Measurements from ENCODE around the gene FIZ1. TPM values are rescaled to one million over a fixed set of nuclear protein-coding genes. Genes with fewer than 3 reads are reported as not detected.

The FIZ1 gene
- total RNA-seq, 1 donor from 2014 or later = 4.8 TPM

DNA sequence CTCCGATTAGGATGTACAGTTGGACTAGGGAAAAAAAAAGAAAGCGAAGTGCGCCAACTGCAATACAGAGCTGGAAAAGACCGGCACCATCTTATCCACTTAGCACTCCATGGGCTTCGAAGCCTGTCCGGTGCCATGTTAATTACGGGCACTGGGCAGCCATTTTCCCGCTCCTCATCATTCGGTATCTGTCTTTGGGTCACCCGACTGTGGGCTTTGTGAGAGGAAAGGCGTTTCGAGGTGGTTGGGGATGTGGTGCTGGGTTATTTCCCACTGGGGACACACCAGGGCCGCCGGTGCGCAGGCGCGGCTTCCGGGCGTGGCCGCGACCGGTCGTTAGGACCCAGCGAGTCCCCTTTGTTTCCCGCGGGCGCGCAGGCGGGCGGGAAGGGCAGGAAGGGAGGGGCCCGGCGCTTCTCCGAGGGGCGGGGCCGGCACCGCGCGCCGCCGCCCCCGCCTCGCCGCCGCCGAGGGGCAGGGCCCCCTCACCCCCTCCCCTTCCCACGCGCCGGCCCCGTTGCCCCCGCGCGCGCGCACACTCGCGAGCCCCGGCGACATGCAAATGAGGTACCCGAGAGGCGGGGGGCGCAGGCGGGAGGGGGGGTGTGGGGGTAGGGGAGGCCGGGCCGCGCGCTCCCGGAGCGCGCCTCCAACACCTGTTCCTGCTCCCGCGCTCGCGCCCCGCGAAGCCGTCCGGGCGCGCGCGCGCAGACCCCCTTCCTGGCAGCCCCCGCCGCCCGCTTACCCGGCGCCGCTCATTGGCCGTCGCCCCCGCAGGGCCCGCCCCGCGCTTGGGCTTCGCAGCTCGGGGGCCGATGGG, 735 bp upstream of the FIZ1 start, which contains the start of gene ZNF524:
TSS of gene ZNF524 (plus strand) at position 447 of the 820 bp plus-strand sequence. CDS start 1,825 bp downstream, outside the sequence.
- H3K27me3 Mint-ChIP-seq (ENCODE audit: insufficient read depth, low read depth) = peaks cover 7% of the 10 kb centered on the region
- TF ChIP-seq EZH2phosphoT487 (IDR thresholded peaks at IDR 0.05) (no peak), EZH2 (IDR thresholded peaks at IDR 0.05) (no peak)
- TF ChIP-seq, protein P1, sequence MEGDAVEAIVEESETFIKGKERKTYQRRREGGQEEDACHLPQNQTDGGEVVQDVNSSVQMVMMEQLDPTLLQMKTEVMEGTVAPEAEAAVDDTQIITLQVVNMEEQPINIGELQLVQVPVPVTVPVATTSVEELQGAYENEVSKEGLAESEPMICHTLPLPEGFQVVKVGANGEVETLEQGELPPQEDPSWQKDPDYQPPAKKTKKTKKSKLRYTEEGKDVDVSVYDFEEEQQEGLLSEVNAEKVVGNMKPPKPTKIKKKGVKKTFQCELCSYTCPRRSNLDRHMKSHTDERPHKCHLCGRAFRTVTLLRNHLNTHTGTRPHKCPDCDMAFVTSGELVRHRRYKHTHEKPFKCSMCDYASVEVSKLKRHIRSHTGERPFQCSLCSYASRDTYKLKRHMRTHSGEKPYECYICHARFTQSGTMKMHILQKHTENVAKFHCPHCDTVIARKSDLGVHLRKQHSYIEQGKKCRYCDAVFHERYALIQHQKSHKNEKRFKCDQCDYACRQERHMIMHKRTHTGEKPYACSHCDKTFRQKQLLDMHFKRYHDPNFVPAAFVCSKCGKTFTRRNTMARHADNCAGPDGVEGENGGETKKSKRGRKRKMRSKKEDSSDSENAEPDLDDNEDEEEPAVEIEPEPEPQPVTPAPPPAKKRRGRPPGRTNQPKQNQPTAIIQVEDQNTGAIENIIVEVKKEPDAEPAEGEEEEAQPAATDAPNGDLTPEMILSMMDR (IDR thresholded peaks at IDR 0.05) = no peak
- peaks cover 35% of the 10 kb centered on the region for H3K4me1 Mint-ChIP-seq
- Histone ChIP-seq H4K20me1 (ENCODE audit: low read depth) (no peaks in the 10 kb centered on the region), H3K36me3 (peaks cover 12% of the 10 kb centered on the region), H3K4me3 (peak within 1 kb of the TSS; percentile 73), H3F3A (ENCODE audit: low read depth) (peaks cover 64% of the 10 kb centered on the region), H3K4me1 (peaks cover 6% of the 10 kb centered on the region), H3K9ac (peak within 1 kb of the TSS; percentile 92), H3K27ac (peak within 1 kb of the TSS; percentile 98), H3K79me2 (ENCODE audit: low read depth) (peaks cover 16% of the 10 kb centered on the region), H3K27me3 (no peaks in the 10 kb centered on the region), H2AFZ (replicated peaks) (peak within 1 kb of the TSS; percentile 85), H3K4me2 (peak within 1 kb of the TSS; percentile 89), H3K9me3 (ENCODE audit: low read depth) (no peaks in the 10 kb centered on the region)
- DNase-seq (ENCODE audit: low spot score) = peak; percentile 96
- H3K4me3 Mint-ChIP-seq = peak within 1 kb of the TSS; percentile 98
- H3K27ac Mint-ChIP-seq = peak within 1 kb of the TSS; percentile 100
- H3K36me3 Mint-ChIP-seq = peaks cover 33% of the 10 kb centered on the region
- peaks cover 14% of the 10 kb centered on the region for H3K9me3 Mint-ChIP-seq

DNA sequence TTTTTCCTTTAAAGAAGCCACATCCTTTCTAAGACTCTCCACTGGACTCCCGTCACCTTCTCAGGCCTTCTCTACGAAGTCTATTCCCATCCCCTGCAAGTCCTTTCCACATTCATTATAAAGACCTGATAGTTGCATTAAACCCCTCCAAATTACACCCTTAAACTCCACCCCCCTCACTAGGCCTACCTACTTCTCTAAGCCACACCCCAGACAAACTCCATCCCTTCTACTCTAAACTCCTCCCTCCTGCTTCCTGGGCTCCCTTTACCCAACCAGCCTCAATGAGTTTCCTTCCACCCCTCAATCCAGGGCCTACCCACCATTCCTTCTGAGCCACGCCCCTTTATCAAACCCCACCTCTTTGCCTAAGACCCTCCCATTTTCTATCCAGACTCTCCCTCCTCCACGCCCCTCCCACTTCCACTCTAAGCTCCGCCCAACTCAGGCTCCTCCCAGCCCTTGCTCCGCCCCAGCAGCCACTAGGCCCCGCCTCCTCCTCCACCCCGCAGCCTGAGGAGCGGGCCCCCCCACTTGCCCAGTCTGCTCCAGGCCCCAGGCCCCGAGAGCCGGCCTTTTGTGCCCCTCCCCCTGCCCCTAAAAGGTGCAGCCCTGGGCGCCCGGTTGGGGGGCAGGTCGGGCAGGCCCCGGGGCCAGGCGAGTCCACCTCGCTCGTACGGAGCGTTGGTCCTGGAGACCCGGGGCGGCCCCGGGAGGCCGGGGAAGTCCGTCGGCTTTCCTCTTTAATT, 424 bp downstream of the FIZ1 start:
- Mint-ChIP-seq H3K27ac (peak overlapping the region; percentile 8), H3K36me3 (peaks cover 38% of the 10 kb centered on the region), H3K9me3 (peaks cover 14% of the 10 kb centered on the region), H3K4me3 (peak overlapping the region; percentile 98), H3K4me1 (peaks cover 29% of the 10 kb centered on the region), H3K27me3 (ENCODE audit: insufficient read depth, low read depth) (peaks cover 7% of the 10 kb centered on the region)
- Histone ChIP-seq H3K79me2 (ENCODE audit: low read depth) (peaks cover 16% of the 10 kb centered on the region), H3K27ac (peak overlapping the region; percentile 98), H3K4me1 (peaks cover 6% of the 10 kb centered on the region), H3K27me3 (no peaks in the 10 kb centered on the region), H3K36me3 (peaks cover 17% of the 10 kb centered on the region), H3K4me2 (peak overlapping the region; percentile 72), H2AFZ (replicated peaks) (no peak overlapping the region), H3K4me3 (peak overlapping the region; percentile 73), H4K20me1 (ENCODE audit: low read depth) (no peaks in the 10 kb centered on the region), H3F3A (ENCODE audit: low read depth) (peaks cover 52% of the 10 kb centered on the region), H3K9me3 (ENCODE audit: low read depth) (no peaks in the 10 kb centered on the region), H3K9ac (peak overlapping the region; percentile 92)
- peak; percentile 96 for DNase-seq (ENCODE audit: low spot score)
- TF ChIP-seq EZH2phosphoT487 (IDR thresholded peaks at IDR 0.05) = no peak
- TF ChIP-seq, protein P1 (IDR thresholded peaks at IDR 0.05) = no peak
- TF ChIP-seq EZH2 (IDR thresholded peaks at IDR 0.05) = no peak

DNA sequence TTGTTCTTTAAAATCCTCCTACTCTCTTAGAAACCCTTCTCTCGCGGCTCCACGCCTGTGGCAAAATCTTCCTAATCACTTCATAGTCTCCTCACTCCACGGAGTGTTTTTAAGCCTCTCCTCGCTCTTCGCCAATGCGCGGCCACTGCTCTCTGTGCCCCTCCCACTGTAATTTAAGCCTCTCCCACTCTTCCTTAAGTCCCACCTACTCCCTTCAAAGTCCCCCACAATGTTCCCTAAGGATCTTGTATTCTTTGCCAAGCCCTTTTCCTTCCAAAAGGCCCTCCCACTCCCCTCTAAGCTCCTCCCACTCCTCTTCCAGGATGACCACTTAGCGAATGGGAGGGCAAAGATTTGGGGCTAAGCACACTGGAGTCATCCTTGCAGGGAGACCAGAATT, 1.3 kb downstream of the FIZ1 start:
- peak overlapping the region; percentile 87 for H3K4me3 Mint-ChIP-seq
- TF ChIP-seq EZH2phosphoT487 (IDR thresholded peaks at IDR 0.05) (no peak), EZH2 (IDR thresholded peaks at IDR 0.05) (no peak)
- TF ChIP-seq, protein P1 (IDR thresholded peaks at IDR 0.05) = no peak
- Histone ChIP-seq H3K4me2 (peak overlapping the region; percentile 55), H4K20me1 (ENCODE audit: low read depth) (no peaks in the 10 kb centered on the region), H3K79me2 (ENCODE audit: low read depth) (peaks cover 16% of the 10 kb centered on the region), H3K4me1 (peaks cover 6% of the 10 kb centered on the region), H3F3A (ENCODE audit: low read depth) (peaks cover 44% of the 10 kb centered on the region), H3K36me3 (peaks cover 17% of the 10 kb centered on the region), H3K9me3 (ENCODE audit: low read depth) (no peaks in the 10 kb centered on the region), H3K4me3 (peak overlapping the region; percentile 73), H2AFZ (replicated peaks) (no peak overlapping the region), H3K9ac (no peak overlapping the region), H3K27ac (peak overlapping the region; percentile 33), H3K27me3 (no peaks in the 10 kb centered on the region)
- H3K27ac Mint-ChIP-seq = peak overlapping the region; percentile 80
- peaks cover 12% of the 10 kb centered on the region for H3K9me3 Mint-ChIP-seq
- H3K36me3 Mint-ChIP-seq = peaks cover 41% of the 10 kb centered on the region
- H3K4me1 Mint-ChIP-seq = peaks cover 25% of the 10 kb centered on the region
- peak; percentile 81 for DNase-seq (ENCODE audit: low spot score)
- H3K27me3 Mint-ChIP-seq (ENCODE audit: insufficient read depth, low read depth) = peaks cover 7% of the 10 kb centered on the region

All from neural progenitor cell (in vitro differentiated cells).